GM21447 (cell line): ENCODE measurements around the gene PDE1C.

Experiments
- ATAC-seq: cut with Tn5 transposase; IDR thresholded peaks from one replicate; pipeline ENCODE4 v1.9.1; 2021; ENCODE audit not compliant: unreplicated experiment

The PDE1C gene

GRCh38 chr7:31899356-31899927 is 170.8 kb downstream of the PDE1C start:
- no peak for ATAC-seq

DNA sequence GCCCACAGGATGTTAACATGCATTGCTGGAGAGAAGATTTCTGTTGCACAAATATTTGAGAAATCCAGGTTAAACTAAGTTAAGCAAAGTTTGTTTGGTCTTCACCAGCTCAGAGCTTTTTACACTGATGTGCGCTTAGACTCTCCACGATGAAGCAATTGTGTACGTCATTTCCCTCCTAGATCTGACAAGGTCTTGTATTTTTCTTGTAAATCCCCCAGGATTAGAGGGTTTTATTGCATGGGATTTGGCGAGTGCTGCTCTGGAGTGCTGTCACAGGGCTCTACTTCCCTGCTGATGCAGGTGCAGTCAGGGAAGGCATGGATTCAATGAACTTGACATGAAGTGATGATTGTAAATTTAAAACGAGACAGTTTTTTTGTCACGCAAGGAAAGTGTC is 173.3 kb downstream of the PDE1C start:
- no peak for ATAC-seq

GRCh38 chr7:31894308-31894707 is 175.9 kb downstream of the PDE1C start:
- no peak for ATAC-seq

DNA sequence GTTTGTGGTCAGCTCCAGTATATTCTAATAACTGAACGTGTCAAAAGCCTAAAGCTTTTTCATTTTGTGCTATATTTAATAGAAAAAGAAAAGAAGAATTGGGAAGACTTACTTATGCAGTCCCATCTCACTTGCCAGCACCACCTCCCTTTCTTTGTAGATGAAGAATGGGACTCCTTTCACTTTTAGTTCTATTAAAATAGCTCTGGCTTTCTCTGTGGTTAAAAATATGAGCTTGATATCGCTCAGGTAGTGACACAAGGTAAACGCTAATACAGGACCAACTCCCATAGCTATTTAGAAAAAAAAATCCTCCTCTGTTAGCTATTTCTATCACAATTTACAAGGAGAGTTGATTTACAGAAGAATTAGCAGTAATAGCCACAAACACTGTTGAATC is 176.8 kb downstream of the PDE1C start:
- no peak for ATAC-seq

GRCh38 chr7:31892099-31892829 is 177.9 kb downstream of the PDE1C start:
- ATAC-seq: peak; percentile 85

GRCh38 chr7:31890766-31891165 is 179.4 kb downstream of the PDE1C start:
- ATAC-seq: no peak

DNA sequence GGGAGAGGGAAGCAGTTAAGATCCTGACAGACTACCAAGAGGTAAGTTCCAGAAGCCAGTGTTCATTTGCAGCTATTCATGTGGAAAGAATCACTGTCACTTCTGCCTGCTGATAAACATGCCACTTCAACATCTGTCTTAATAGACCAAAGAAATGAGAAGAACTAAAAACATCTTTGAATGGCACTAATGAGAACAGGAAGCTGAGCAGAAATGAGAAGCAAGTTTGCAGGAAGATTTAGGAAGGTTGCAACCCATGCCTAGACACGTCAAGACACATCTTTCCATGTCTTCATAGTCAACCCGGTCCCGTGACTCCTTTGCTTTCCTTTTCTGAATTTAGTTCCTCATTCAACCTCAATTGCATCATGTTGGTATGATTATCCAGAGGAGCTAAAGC is 180.0 kb downstream of the PDE1C start:
- no peak for ATAC-seq

- no peak for ATAC-seq
Measured at GRCh38 chr7:31887006-31887405, 183.2 kb downstream of the PDE1C start.

- no peak for ATAC-seq
Measured at GRCh38 chr7:31885171-31885570, 185.0 kb downstream of the PDE1C start.

- no peak for ATAC-seq
Measured at GRCh38 chr7:31883761-31884164, 186.4 kb downstream of the PDE1C start.

- ATAC-seq: no peak
Measured at GRCh38 chr7:31882187-31882586, 188.0 kb downstream of the PDE1C start.

- no peak for ATAC-seq
Measured at GRCh38 chr7:31878875-31879274, 191.3 kb downstream of the PDE1C start.

GRCh38 chr7:31875424-31875823 is 194.8 kb downstream of the PDE1C start:
- no peak for ATAC-seq

GRCh38 chr7:31874631-31875386 is 195.4 kb downstream of the PDE1C start:
- ATAC-seq: no peak

GRCh38 chr7:31873816-31874597 is 196.2 kb downstream of the PDE1C start:
- peak; percentile 83 for ATAC-seq

GRCh38 chr7:31872545-31873370 is 197.4 kb downstream of the PDE1C start:
- ATAC-seq: no peak

- ATAC-seq: no peak
Measured at GRCh38 chr7:31864646-31865045, 205.6 kb downstream of the PDE1C start.

DNA sequence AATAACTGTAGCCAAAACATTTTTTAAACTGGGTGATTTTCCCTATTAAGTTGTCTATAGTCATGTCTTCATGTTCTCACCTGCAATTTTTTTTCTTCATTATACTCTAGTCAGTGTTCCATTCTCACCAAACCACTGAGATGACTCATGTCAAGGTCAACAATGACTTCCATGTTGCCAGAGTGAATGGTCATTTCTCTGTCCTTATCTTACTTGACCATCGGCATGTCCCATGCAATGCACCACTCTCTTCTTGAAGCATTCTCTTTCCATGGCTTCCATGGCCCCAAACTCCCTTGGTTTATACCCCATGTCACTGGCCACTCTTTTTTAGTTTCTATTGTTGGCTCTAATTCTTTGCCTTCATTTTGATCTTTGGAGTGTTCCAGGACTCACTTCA is 209.3 kb downstream of the PDE1C start:
- ATAC-seq: no peak

- no peak for ATAC-seq
Measured at GRCh38 chr7:31858055-31858454, 212.2 kb downstream of the PDE1C start.

DNA sequence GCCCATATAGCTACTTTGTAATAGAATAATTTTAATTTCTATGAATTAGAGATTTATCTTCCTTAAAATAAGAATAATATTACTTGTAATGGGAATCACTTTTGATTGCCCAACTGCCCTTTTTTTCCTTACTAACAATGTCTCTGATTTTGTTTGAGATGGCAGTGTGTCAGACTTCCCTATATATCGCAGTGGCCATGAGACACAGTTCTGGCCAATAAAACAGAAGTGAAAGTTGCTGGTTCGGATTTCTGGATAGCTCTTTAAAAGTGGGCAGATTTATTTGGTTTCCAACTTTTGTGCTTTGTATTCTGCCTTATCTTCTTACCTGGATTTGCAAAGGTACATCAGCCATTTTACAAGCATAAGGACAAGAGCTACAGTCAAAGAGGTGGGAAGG is 213.0 kb downstream of the PDE1C start:
- ATAC-seq: no peak

GRCh38 chr7:31856337-31856736 is 213.9 kb downstream of the PDE1C start:
- ATAC-seq: no peak
